Smooth muscle cell (in vitro differentiated cells): ENCODE measurements around the gene ICAM1. TPM values are rescaled to one million over a fixed set of nuclear protein-coding genes. Genes with fewer than 3 reads are reported as not detected.

Experiments used
- DNase-seq: peaks from one replicate; lab custom pipeline; 2025; ENCODE audit not compliant: unreplicated experiment; lab: John Stamatoyannopoulos, UW
- H2AFZ ChIP-seq: fragments of 200-600 bp; sonication (generic); 2 replicates; pipeline ENCODE4 v1.6.0; 2016; ENCODE audit warnings: antibody characterized with exemption, low read depth, mild to moderate bottlenecking
- H3F3A ChIP-seq: fragments of 200-600 bp; sonication (generic); 2 replicates; pipeline ENCODE4 v1.6.0; 2017; ENCODE audit warnings: antibody characterized with exemption, low read depth
- H3K27ac ChIP-seq: fragments of 200-600 bp; sonication (generic); 2 replicates; pipeline ENCODE4 v1.5.1; 2016; ENCODE audit warnings: low read depth, mild to moderate bottlenecking
- H3K27me3 ChIP-seq: fragments of 200-600 bp; sonication (generic); 2 replicates; pipeline ENCODE4 v1.6.1; 2016; ENCODE audit warnings: low read depth, mild to moderate bottlenecking
- H3K36me3 ChIP-seq: fragments of 200-600 bp; sonication (generic); 2 replicates; pipeline ENCODE4 v1.5.1; 2016; ENCODE audit warnings: low read depth
- H3K4me1 ChIP-seq: fragments of 200-600 bp; sonication (generic); 2 replicates; pipeline ENCODE4 v1.5.1; 2016; ENCODE audit warnings: low read depth
- H3K4me2 ChIP-seq: fragments of 200-600 bp; sonication (generic); 2 replicates; pipeline ENCODE4 v1.6.0; 2016; ENCODE audit warnings: mild to moderate bottlenecking
- H3K4me3 ChIP-seq: fragments of 200-600 bp; sonication (generic); 2 replicates; pipeline ENCODE4 v1.5.1; 2016; ENCODE audit warnings: mild to moderate bottlenecking
- H3K79me2 ChIP-seq: fragments of 200-600 bp; sonication (generic); 2 replicates; pipeline ENCODE4 v1.6.0; 2016; ENCODE audit warnings: low read depth, mild to moderate bottlenecking
- H3K9ac ChIP-seq: fragments of 200-600 bp; sonication (generic); 2 replicates; pipeline ENCODE4 v1.6.0; 2016; ENCODE audit warnings: low read depth
- H3K9me3 ChIP-seq: fragments of 200-600 bp; sonication (generic); replicated peaks from 2 replicates; pipeline ENCODE4 v1.5.1; 2016; ENCODE audit warnings: low read depth
- H4K20me1 ChIP-seq: fragments of 200-600 bp; sonication (generic); 2 replicates; pipeline ENCODE4 v1.6.0; 2016; ENCODE audit warnings: low read depth
- CTCF ChIP-seq: fragments of 200-600 bp; sonication (generic); IDR thresholded peaks from 2 replicates; pipeline ENCODE4 v1.5.1; 2017; ENCODE audit warnings: borderline replicate concordance, mild to moderate bottlenecking, antibody characterized with exemption; ENCODE audit not compliant: insufficient read depth, poor library complexity, severe bottlenecking
- WGBS: methylation state at CpG from one replicate; pipeline ENCODE4 v1.1.7; 2016; ENCODE audit warnings: low lambda C conversion rate; 5-methylcytosine and 5-hydroxymethylcytosine counted together
- polyA plus RNA-seq: library from polyadenylated mRNA; unstranded; fragments of >200 nt; fragmentation: Nextera tagmentation; extraction: Ambion mirVana; gene quantifications from 2 replicates; pipeline ENCODE4 v1.2.1, GENCODE V29; 2016
- total RNA-seq: library from RNA; depleted of rRNA; stranded (reverse); fragments of >200 nt; gene quantifications from 2 replicates; pipeline ENCODE4 v1.2.3, GENCODE V29; 2014

Gene ICAM1
- 4.6 and 10.4 TPM in 2 replicates for total RNA-seq
- 9.2 and 9.7 TPM in 2 replicates for polyA plus RNA-seq

- no peak for TF ChIP-seq CTCF
- no peaks in the 10 kb centered on the region for H4K20me1 ChIP-seq
- no peak within 1 kb of the TSS for H3K27ac ChIP-seq
- no peaks in the 10 kb centered on the region for H3K4me1 ChIP-seq
- peak within 1 kb of the TSS; percentile 45 for H3K4me3 ChIP-seq
- H3F3A ChIP-seq = no peaks in the 10 kb centered on the region
- 6% methylated on average over 51 of the region's 51 CpGs for WGBS
- H3K9ac ChIP-seq = peak within 1 kb of the TSS; percentile 19
- no peaks in the 10 kb centered on the region for H3K36me3 ChIP-seq
- peak within 1 kb of the TSS; percentile 83 for H3K4me2 ChIP-seq
- H2AFZ ChIP-seq = peak within 1 kb of the TSS; percentile 88
- no peaks in the 10 kb centered on the region for H3K9me3 ChIP-seq
- no peak for DNase-seq
- H3K27me3 ChIP-seq = peaks cover 9% of the 10 kb centered on the region
- H3K79me2 ChIP-seq = no peaks in the 10 kb centered on the region
These were observed at the start of gene ICAM1 for GRCh38 chr19:10270616-10271394. Gene ICAM1, plus strand, starts transcription at chr19:10271120. Its CDS starts 40 bp downstream, at chr19:10271160.

GRCh38 chr19:10222201-10222890 lies 48.6 kb upstream of the ICAM1 start:
- H3K79me2 ChIP-seq = peaks cover 14% of the 10 kb centered on the region
- TF ChIP-seq CTCF = no peak

GRCh38 chr19:10223488-10224213 lies 47.3 kb upstream of the ICAM1 start:
- H2AFZ ChIP-seq = no peak overlapping the region
- no peak for DNase-seq
- TF ChIP-seq CTCF = no peak
- H3K4me3 ChIP-seq = no peak overlapping the region
- H3K79me2 ChIP-seq = peaks cover 19% of the 10 kb centered on the region
- peaks cover 34% of the 10 kb centered on the region for H4K20me1 ChIP-seq
- no peak overlapping the region for H3K27ac ChIP-seq
- H3F3A ChIP-seq = no peaks in the 10 kb centered on the region
- H3K27me3 ChIP-seq = no peaks in the 10 kb centered on the region
- no peaks in the 10 kb centered on the region for H3K9me3 ChIP-seq
- no peaks in the 10 kb centered on the region for H3K4me1 ChIP-seq
- no peak overlapping the region for H3K4me2 ChIP-seq
- no peak overlapping the region for H3K9ac ChIP-seq
- H3K36me3 ChIP-seq = no peaks in the 10 kb centered on the region
- 97% methylated on average over 27 of the region's 28 CpGs for WGBS

More at GRCh38 chr19:10222201-10222890, 48.6 kb upstream of the ICAM1 start:
- Histone ChIP-seq H3K9me3 (no peaks in the 10 kb centered on the region), H3K4me3 (no peak overlapping the region), H4K20me1 (peaks cover 25% of the 10 kb centered on the region), H3K4me1 (no peaks in the 10 kb centered on the region), H2AFZ (no peak overlapping the region), H3K27me3 (no peaks in the 10 kb centered on the region), H3K27ac (no peak overlapping the region), H3F3A (no peaks in the 10 kb centered on the region), H3K36me3 (no peaks in the 10 kb centered on the region), H3K9ac (no peak overlapping the region), H3K4me2 (no peak overlapping the region)
- DNase-seq = no peak
- WGBS = 93% methylated on average over 14 of the region's 14 CpGs
